Measurements from ENCODE around the gene RNF130. TPM values are rescaled to one million over a fixed set of nuclear protein-coding genes. Genes with fewer than 3 reads are reported as not detected.

The RNF130 gene
- total RNA-seq, 1 experiment from 2014 or later = 58.5 TPM

- TF ChIP-seq, protein P1, sequence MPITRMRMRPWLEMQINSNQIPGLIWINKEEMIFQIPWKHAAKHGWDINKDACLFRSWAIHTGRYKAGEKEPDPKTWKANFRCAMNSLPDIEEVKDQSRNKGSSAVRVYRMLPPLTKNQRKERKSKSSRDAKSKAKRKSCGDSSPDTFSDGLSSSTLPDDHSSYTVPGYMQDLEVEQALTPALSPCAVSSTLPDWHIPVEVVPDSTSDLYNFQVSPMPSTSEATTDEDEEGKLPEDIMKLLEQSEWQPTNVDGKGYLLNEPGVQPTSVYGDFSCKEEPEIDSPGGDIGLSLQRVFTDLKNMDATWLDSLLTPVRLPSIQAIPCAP (CRISPR knock-in tag; IDR thresholded peaks at IDR 0.05) = no peak
- TF ChIP-seq NFATC4 (CRISPR knock-in tag; IDR thresholded peaks at IDR 0.05) (no peak), SOX15 (CRISPR knock-in tag; IDR thresholded peaks at IDR 0.05) (no peak), GRHL2 (CRISPR knock-in tag; IDR thresholded peaks at IDR 0.05; ENCODE audit: insufficient replicate concordance, severe bottlenecking) (no peak), TP53 (CRISPR knock-in tag; IDR thresholded peaks at IDR 0.05) (no peak), ZNF232 (CRISPR knock-in tag; IDR thresholded peaks at IDR 0.05) (no peak), ZNF512 (CRISPR knock-in tag; IDR thresholded peaks at IDR 0.05; ENCODE audit: borderline replicate concordance) (no peak), MAX (CRISPR knock-in tag; IDR thresholded peaks at IDR 0.05) (no peak), KAT7 (CRISPR knock-in tag; IDR thresholded peaks at IDR 0.05; ENCODE audit: borderline replicate concordance) (no peak), ZNF671 (CRISPR knock-in tag; IDR thresholded peaks at IDR 0.05) (no peak), ATF6 (CRISPR knock-in tag; IDR thresholded peaks at IDR 0.05) (no peak), SMAD3 (CRISPR knock-in tag; IDR thresholded peaks at IDR 0.05; ENCODE audit: borderline replicate concordance) (no peak), ZBTB21 (CRISPR knock-in tag; IDR thresholded peaks at IDR 0.05; ENCODE audit: borderline replicate concordance) (no peak)
- TF ChIP-seq, protein P2, sequence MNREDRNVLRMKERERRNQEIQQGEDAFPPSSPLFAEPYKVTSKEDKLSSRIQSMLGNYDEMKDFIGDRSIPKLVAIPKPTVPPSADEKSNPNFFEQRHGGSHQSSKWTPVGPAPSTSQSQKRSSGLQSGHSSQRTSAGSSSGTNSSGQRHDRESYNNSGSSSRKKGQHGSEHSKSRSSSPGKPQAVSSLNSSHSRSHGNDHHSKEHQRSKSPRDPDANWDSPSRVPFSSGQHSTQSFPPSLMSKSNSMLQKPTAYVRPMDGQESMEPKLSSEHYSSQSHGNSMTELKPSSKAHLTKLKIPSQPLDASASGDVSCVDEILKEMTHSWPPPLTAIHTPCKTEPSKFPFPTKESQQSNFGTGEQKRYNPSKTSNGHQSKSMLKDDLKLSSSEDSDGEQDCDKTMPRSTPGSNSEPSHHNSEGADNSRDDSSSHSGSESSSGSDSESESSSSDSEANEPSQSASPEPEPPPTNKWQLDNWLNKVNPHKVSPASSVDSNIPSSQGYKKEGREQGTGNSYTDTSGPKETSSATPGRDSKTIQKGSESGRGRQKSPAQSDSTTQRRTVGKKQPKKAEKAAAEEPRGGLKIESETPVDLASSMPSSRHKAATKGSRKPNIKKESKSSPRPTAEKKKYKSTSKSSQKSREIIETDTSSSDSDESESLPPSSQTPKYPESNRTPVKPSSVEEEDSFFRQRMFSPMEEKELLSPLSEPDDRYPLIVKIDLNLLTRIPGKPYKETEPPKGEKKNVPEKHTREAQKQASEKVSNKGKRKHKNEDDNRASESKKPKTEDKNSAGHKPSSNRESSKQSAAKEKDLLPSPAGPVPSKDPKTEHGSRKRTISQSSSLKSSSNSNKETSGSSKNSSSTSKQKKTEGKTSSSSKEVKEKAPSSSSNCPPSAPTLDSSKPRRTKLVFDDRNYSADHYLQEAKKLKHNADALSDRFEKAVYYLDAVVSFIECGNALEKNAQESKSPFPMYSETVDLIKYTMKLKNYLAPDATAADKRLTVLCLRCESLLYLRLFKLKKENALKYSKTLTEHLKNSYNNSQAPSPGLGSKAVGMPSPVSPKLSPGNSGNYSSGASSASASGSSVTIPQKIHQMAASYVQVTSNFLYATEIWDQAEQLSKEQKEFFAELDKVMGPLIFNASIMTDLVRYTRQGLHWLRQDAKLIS (CRISPR knock-in tag; IDR thresholded peaks at IDR 0.05; ENCODE audit: borderline replicate concordance) = no peak
- TF ChIP-seq, protein P3, sequence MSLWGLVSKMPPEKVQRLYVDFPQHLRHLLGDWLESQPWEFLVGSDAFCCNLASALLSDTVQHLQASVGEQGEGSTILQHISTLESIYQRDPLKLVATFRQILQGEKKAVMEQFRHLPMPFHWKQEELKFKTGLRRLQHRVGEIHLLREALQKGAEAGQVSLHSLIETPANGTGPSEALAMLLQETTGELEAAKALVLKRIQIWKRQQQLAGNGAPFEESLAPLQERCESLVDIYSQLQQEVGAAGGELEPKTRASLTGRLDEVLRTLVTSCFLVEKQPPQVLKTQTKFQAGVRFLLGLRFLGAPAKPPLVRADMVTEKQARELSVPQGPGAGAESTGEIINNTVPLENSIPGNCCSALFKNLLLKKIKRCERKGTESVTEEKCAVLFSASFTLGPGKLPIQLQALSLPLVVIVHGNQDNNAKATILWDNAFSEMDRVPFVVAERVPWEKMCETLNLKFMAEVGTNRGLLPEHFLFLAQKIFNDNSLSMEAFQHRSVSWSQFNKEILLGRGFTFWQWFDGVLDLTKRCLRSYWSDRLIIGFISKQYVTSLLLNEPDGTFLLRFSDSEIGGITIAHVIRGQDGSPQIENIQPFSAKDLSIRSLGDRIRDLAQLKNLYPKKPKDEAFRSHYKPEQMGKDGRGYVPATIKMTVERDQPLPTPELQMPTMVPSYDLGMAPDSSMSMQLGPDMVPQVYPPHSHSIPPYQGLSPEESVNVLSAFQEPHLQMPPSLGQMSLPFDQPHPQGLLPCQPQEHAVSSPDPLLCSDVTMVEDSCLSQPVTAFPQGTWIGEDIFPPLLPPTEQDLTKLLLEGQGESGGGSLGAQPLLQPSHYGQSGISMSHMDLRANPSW (CRISPR knock-in tag; conservative IDR thresholded peaks at IDR 0.05; ENCODE audit: low read depth) = no peak
- TF ChIP-seq, protein P4, sequence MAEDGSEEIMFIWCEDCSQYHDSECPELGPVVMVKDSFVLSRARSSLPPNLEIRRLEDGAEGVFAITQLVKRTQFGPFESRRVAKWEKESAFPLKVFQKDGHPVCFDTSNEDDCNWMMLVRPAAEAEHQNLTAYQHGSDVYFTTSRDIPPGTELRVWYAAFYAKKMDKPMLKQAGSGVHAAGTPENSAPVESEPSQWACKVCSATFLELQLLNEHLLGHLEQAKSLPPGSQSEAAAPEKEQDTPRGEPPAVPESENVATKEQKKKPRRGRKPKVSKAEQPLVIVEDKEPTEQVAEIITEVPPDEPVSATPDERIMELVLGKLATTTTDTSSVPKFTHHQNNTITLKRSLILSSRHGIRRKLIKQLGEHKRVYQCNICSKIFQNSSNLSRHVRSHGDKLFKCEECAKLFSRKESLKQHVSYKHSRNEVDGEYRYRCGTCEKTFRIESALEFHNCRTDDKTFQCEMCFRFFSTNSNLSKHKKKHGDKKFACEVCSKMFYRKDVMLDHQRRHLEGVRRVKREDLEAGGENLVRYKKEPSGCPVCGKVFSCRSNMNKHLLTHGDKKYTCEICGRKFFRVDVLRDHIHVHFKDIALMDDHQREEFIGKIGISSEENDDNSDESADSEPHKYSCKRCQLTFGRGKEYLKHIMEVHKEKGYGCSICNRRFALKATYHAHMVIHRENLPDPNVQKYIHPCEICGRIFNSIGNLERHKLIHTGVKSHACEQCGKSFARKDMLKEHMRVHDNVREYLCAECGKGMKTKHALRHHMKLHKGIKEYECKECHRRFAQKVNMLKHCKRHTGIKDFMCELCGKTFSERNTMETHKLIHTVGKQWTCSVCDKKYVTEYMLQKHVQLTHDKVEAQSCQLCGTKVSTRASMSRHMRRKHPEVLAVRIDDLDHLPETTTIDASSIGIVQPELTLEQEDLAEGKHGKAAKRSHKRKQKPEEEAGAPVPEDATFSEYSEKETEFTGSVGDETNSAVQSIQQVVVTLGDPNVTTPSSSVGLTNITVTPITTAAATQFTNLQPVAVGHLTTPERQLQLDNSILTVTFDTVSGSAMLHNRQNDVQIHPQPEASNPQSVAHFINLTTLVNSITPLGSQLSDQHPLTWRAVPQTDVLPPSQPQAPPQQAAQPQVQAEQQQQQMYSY (CRISPR knock-in tag; IDR thresholded peaks at IDR 0.05) = no peak
- TF ChIP-seq, protein P5, sequence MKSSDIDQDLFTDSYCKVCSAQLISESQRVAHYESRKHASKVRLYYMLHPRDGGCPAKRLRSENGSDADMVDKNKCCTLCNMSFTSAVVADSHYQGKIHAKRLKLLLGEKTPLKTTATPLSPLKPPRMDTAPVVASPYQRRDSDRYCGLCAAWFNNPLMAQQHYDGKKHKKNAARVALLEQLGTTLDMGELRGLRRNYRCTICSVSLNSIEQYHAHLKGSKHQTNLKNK (CRISPR knock-in tag; IDR thresholded peaks at IDR 0.05) = no peak
- TF ChIP-seq, protein P6, sequence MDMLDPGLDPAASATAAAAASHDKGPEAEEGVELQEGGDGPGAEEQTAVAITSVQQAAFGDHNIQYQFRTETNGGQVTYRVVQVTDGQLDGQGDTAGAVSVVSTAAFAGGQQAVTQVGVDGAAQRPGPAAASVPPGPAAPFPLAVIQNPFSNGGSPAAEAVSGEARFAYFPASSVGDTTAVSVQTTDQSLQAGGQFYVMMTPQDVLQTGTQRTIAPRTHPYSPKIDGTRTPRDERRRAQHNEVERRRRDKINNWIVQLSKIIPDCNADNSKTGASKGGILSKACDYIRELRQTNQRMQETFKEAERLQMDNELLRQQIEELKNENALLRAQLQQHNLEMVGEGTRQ (CRISPR knock-in tag; IDR thresholded peaks at IDR 0.05) = no peak
- Mint-ChIP-seq H3K27me3 (ENCODE audit: low read depth) (peaks cover 8% of the 10 kb centered on the region), H3K4me3 (no peak overlapping the region), H3K36me3 (peaks cover 21% of the 10 kb centered on the region), H3K9me3 (peaks cover 29% of the 10 kb centered on the region), H3K27ac (no peak overlapping the region), H3K4me1 (peaks cover 3% of the 10 kb centered on the region; the same call in 1 of the 2 replicates)
- ChIA-PET POLR2A (interaction anchor here (0.6 kb wide), 1 partner anchor 175 kb away, joined by 11 read pairs; no protein-coding TSS in a partner anchor), CTCF (interaction anchor here (0.5 to 1.7 kb wide), 6 partner anchors 18 to 219 kb away, joined by 3 to 6 read pairs (median 4); no protein-coding TSS in a partner anchor)
- ATAC-seq (no peak), DNase-seq (ENCODE audit: low spot score) (no peak)
These were observed 38.4 kb upstream of the RNF130 start for GRCh38 chr5:180109920-180110319.
